ENCODE measurements around the gene MTUS2.

DNA sequence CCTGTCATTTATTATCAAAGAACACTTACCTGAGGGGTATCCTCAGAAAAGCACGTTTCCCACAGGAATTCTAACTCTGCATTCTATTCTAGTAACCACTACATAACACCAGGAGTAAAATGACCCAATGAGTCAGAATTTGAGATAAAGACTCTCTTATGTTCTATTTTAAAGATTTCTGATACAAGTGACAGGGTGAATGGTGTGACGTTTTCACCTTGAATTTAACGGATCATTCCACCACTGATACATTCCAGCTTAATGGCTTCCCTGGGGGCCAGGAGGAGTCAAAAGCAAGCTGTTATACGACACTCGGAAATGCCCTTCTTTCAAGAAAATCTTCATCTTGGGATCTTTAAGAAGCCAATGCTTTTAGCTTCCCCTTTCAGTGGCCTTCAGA lies 720.2 kb downstream of the MTUS2 start:
- TF ChIP-seq POLR2A (IDR thresholded peaks at IDR 0.05; ENCODE audit: low read depth, low read length) (no peak), PAX5 (IDR thresholded peaks at IDR 0.05; ENCODE audit: insufficient read depth, low read length, severe bottlenecking) (no peak), POLR2AphosphoS5 (IDR thresholded peaks at IDR 0.05; ENCODE audit: low read depth, low read length) (no peak), TAF1 (IDR thresholded peaks at IDR 0.05; ENCODE audit: low read depth, low read length) (no peak), POU2F2 (IDR thresholded peaks at IDR 0.05; ENCODE audit: low read depth, low read length) (no peak)
